MG63 (cell line): Measurements from ENCODE around the gene SDF4. TPM values are rescaled to one million over a fixed set of nuclear protein-coding genes. Genes with fewer than 3 reads are reported as not detected.
"Not testable (repeated sequence)": the region's sequence is repeated elsewhere in the genome, so short reads cannot be mapped to it uniquely, and the experiment has no call there.

ENCODE experiments used
- DNase-seq: peaks from one replicate; pipeline ENCODE4 v3.0.0-alpha.2; 2020
- H3K27me3 ChIP-seq: fragments of 250-450 bp; sonication (Bioruptor Pico); 2 replicates; pipeline ENCODE4 v1.5.1; 2020; ENCODE audit warnings: mild to moderate bottlenecking, moderate library complexity
- H3K36me3 ChIP-seq: fragments of 250-450 bp; sonication (Bioruptor Pico); 2 replicates; pipeline ENCODE4 v1.5.1; 2020; ENCODE audit warnings: mild to moderate bottlenecking, moderate library complexity
- H3K4me3 ChIP-seq: fragments of 250-450 bp; sonication (Bioruptor Pico); 2 replicates; pipeline ENCODE4 v1.5.1; 2020; ENCODE audit warnings: mild to moderate bottlenecking, moderate library complexity
- H3K9me3 ChIP-seq: fragments of 250-450 bp; sonication (Bioruptor Pico); 2 replicates; pipeline ENCODE4 v1.5.1; 2020; ENCODE audit warnings: mild to moderate bottlenecking, moderate library complexity
- total RNA-seq: library from RNA; depleted of rRNA; stranded (reverse); fragments of >200 nt; shearing (Covaris generic); gene quantifications from 2 replicates; pipeline ENCODE4 v1.2.3, GENCODE V29; 2014; ENCODE audit warnings: low replicate concordance

Gene SDF4
- total RNA-seq, 1 experiment from 2014 or later: 126 TPM

- Histone ChIP-seq H3K9me3 (no peaks in the 10 kb centered on the region), H3K36me3 (no peaks in the 10 kb centered on the region), H3K27me3 (no peaks in the 10 kb centered on the region), H3K4me3 (no peak overlapping the region)
- DNase-seq: no peak
Measured at GRCh38 chr1:1199961-1200875, 31.6 kb downstream of the SDF4 start.

GRCh38 chr1:1199141-1199960 is 32.5 kb downstream of the SDF4 start:
- Histone ChIP-seq H3K9me3 (no peaks in the 10 kb centered on the region), H3K36me3 (no peaks in the 10 kb centered on the region), H3K27me3 (no peaks in the 10 kb centered on the region), H3K4me3 (no peak overlapping the region)
- no peak for DNase-seq

- H3K27me3 ChIP-seq: no peaks in the 10 kb centered on the region
- no peaks in the 10 kb centered on the region for H3K36me3 ChIP-seq
- no peak overlapping the region for H3K4me3 ChIP-seq
- H3K9me3 ChIP-seq: no peaks in the 10 kb centered on the region
- DNase-seq: no peak
Measured at GRCh38 chr1:1198423-1199140, 33.2 kb downstream of the SDF4 start.

GRCh38 chr1:1197551-1198422 is 34.0 kb downstream of the SDF4 start:
- H3K9me3 ChIP-seq: no peaks in the 10 kb centered on the region
- H3K27me3 ChIP-seq: no peaks in the 10 kb centered on the region
- no peaks in the 10 kb centered on the region for H3K36me3 ChIP-seq
- H3K4me3 ChIP-seq: no peak overlapping the region
- DNase-seq: no peak

GRCh38 chr1:1197188-1197500 is 34.7 kb downstream of the SDF4 start:
- H3K4me3 ChIP-seq: no peak overlapping the region
- no peak for DNase-seq

GRCh38 chr1:1196431-1197187 is 35.2 kb downstream of the SDF4 start:
- H3K4me3 ChIP-seq: no peak overlapping the region
- no peak for DNase-seq
- H3K36me3 ChIP-seq: no peaks in the 10 kb centered on the region
- H3K27me3 ChIP-seq: no peaks in the 10 kb centered on the region
- H3K9me3 ChIP-seq: no peaks in the 10 kb centered on the region

More at GRCh38 chr1:1197188-1197500, 34.7 kb downstream of the SDF4 start:
- Histone ChIP-seq H3K9me3 (no peaks in the 10 kb centered on the region), H3K27me3 (no peaks in the 10 kb centered on the region), H3K36me3 (no peaks in the 10 kb centered on the region)

- not testable (repeated sequence) for H3K36me3 ChIP-seq, H3K4me3 ChIP-seq, H3K27me3 ChIP-seq, H3K9me3 ChIP-seq, DNase-seq
Measured at GRCh38 chr1:1195726-1196125, 36.1 kb downstream of the SDF4 start.

GRCh38 chr1:1194723-1195122 is 37.1 kb downstream of the SDF4 start:
- H3K4me3 ChIP-seq: no peak overlapping the region
- no peak for DNase-seq

GRCh38 chr1:1191734-1192133 is 40.1 kb downstream of the SDF4 start:
- no peak for DNase-seq
- Histone ChIP-seq H3K4me3 (no peak overlapping the region), H3K9me3 (no peaks in the 10 kb centered on the region), H3K27me3 (no peaks in the 10 kb centered on the region), H3K36me3 (no peaks in the 10 kb centered on the region)

More at GRCh38 chr1:1194723-1195122, 37.1 kb downstream of the SDF4 start:
- Histone ChIP-seq H3K27me3 (no peaks in the 10 kb centered on the region), H3K9me3 (no peaks in the 10 kb centered on the region), H3K36me3 (no peaks in the 10 kb centered on the region)

- Histone ChIP-seq H3K9me3 (no peaks in the 10 kb centered on the region), H3K4me3 (no peak overlapping the region), H3K36me3 (no peaks in the 10 kb centered on the region), H3K27me3 (no peaks in the 10 kb centered on the region)
- no peak for DNase-seq
Measured at GRCh38 chr1:1189111-1189510, 42.7 kb downstream of the SDF4 start.

- H3K9me3 ChIP-seq: no peaks in the 10 kb centered on the region
- no peak for DNase-seq
Measured at GRCh38 chr1:1187938-1188337, 43.9 kb downstream of the SDF4 start.

GRCh38 chr1:1185101-1185765 is 46.6 kb downstream of the SDF4 start:
- H3K4me3 ChIP-seq: no peak overlapping the region
- no peaks in the 10 kb centered on the region for H3K9me3 ChIP-seq
- no peak for DNase-seq
- no peaks in the 10 kb centered on the region for H3K27me3 ChIP-seq
- H3K36me3 ChIP-seq: no peaks in the 10 kb centered on the region

More at GRCh38 chr1:1187938-1188337, 43.9 kb downstream of the SDF4 start:
- no peaks in the 10 kb centered on the region for H3K36me3 ChIP-seq
- H3K4me3 ChIP-seq: no peak overlapping the region
- H3K27me3 ChIP-seq: no peaks in the 10 kb centered on the region

- Histone ChIP-seq H3K4me3 (no peak overlapping the region), H3K36me3 (no peaks in the 10 kb centered on the region), H3K9me3 (no peaks in the 10 kb centered on the region), H3K27me3 (no peaks in the 10 kb centered on the region)
- no peak for DNase-seq
Measured at GRCh38 chr1:1183833-1184775, 47.7 kb downstream of the SDF4 start.

- no peaks in the 10 kb centered on the region for H3K36me3 ChIP-seq
- H3K27me3 ChIP-seq: no peaks in the 10 kb centered on the region
- H3K9me3 ChIP-seq: no peaks in the 10 kb centered on the region
- no peak for DNase-seq
- H3K4me3 ChIP-seq: no peak overlapping the region
Measured at GRCh38 chr1:1183221-1183747, 48.5 kb downstream of the SDF4 start.
